HL-60 (cell line): ENCODE measurements around the gene FTCDNL1.

Experiments used
- DNase-seq, 2 experiments: peaks; one replicate each; pipeline ENCODE4 v3.0.0-alpha.2; 2010 to 2020; ENCODE audit warnings: low read depth in 1 of 2, low spot score in 1 of 2
- H3K27ac ChIP-seq: fragments of 250-450 bp; sonication (Bioruptor Pico); replicated peaks from 2 replicates; pipeline ENCODE4 v1.5.1; 2020; ENCODE audit warnings: mild to moderate bottlenecking, moderate library complexity
- H3K27me3 ChIP-seq: fragments of 250-450 bp; sonication (Bioruptor Pico); 2 replicates; pipeline ENCODE4 v1.5.1; 2021; ENCODE audit warnings: mild to moderate bottlenecking, moderate library complexity; ENCODE audit not compliant: insufficient read depth, poor library complexity, severe bottlenecking
- H3K4me3 ChIP-seq: replicated peaks from 2 replicates; pipeline ENCODE4 v1.5.1; 2011; ENCODE audit warnings: mild to moderate bottlenecking, control low read depth, low read length; ENCODE audit not compliant: insufficient read depth
- GABPA ChIP-seq: IDR thresholded peaks from 2 replicates; pipeline ENCODE4 v1.6.1; 2012; ENCODE audit warnings: low read depth
- POLR2AphosphoS5 ChIP-seq: IDR thresholded peaks from 2 replicates; pipeline ENCODE4 v1.6.1; 2012; ENCODE audit warnings: low read depth
- SPI1 ChIP-seq: IDR thresholded peaks from 2 replicates; pipeline ENCODE4 v1.6.1; 2012; ENCODE audit warnings: low read depth, mild to moderate bottlenecking, borderline replicate concordance
- TF ChIP-seq, protein P1 (sequence below): IDR thresholded peaks from 2 replicates; pipeline ENCODE4 v1.6.1; 2012; ENCODE audit warnings: low read depth; ENCODE audit not compliant: insufficient replicate concordance
- TF ChIP-seq, protein P2 (sequence below): IDR thresholded peaks from one replicate; pipeline ENCODE4 v1.5.1; 2011; ENCODE audit warnings: low read length, control low read depth, inconsistent platforms; ENCODE audit not compliant: insufficient read depth

Gene FTCDNL1

DNA sequence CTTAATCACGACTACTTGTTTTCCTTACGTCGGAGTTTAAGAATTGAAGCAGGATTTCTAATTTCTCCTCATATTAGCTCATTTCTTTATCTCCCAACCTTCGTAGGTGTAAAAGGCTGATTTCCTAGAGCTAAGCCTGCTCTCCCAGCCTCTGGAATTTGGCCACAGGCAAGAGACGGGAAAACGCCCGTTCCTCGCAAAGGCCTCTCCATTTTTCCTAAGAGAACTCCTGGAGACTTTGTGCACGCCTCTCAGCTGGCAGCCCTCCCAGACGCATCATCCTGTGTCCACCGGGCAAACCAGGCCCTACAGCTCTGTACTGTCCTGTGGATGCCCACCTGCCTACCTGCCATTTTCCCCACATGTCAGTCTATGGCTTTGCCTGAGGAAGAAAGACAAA, 106.3 kb downstream of the FTCDNL1 start:
- no peak for DNase-seq

DNA sequence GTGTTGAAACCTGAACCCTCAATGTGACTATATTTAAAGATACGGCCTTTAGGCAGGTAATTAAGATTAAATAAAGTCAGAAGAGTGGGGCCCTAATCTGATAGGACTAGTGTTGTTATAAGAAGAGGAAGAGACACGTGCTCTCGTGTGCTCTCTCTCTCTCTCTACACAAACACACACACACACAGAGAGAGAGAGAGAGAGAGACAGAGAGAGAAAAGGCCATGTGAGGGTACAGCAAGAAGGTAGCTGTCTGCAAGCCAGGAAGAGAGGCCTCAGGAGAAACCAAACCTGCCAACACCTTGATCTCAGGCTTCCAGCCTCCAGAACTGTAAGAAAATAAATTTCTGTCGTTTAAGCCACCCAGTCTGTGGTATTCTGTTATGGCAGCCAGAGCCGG, 106.7 kb downstream of the FTCDNL1 start:
- DNase-seq = no peak
- TF ChIP-seq, protein P1, sequence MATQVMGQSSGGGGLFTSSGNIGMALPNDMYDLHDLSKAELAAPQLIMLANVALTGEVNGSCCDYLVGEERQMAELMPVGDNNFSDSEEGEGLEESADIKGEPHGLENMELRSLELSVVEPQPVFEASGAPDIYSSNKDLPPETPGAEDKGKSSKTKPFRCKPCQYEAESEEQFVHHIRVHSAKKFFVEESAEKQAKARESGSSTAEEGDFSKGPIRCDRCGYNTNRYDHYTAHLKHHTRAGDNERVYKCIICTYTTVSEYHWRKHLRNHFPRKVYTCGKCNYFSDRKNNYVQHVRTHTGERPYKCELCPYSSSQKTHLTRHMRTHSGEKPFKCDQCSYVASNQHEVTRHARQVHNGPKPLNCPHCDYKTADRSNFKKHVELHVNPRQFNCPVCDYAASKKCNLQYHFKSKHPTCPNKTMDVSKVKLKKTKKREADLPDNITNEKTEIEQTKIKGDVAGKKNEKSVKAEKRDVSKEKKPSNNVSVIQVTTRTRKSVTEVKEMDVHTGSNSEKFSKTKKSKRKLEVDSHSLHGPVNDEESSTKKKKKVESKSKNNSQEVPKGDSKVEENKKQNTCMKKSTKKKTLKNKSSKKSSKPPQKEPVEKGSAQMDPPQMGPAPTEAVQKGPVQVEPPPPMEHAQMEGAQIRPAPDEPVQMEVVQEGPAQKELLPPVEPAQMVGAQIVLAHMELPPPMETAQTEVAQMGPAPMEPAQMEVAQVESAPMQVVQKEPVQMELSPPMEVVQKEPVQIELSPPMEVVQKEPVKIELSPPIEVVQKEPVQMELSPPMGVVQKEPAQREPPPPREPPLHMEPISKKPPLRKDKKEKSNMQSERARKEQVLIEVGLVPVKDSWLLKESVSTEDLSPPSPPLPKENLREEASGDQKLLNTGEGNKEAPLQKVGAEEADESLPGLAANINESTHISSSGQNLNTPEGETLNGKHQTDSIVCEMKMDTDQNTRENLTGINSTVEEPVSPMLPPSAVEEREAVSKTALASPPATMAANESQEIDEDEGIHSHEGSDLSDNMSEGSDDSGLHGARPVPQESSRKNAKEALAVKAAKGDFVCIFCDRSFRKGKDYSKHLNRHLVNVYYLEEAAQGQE = no peak
- no peak for TF ChIP-seq GABPA
- no peak for TF ChIP-seq POLR2AphosphoS5
- TF ChIP-seq, protein P2, sequence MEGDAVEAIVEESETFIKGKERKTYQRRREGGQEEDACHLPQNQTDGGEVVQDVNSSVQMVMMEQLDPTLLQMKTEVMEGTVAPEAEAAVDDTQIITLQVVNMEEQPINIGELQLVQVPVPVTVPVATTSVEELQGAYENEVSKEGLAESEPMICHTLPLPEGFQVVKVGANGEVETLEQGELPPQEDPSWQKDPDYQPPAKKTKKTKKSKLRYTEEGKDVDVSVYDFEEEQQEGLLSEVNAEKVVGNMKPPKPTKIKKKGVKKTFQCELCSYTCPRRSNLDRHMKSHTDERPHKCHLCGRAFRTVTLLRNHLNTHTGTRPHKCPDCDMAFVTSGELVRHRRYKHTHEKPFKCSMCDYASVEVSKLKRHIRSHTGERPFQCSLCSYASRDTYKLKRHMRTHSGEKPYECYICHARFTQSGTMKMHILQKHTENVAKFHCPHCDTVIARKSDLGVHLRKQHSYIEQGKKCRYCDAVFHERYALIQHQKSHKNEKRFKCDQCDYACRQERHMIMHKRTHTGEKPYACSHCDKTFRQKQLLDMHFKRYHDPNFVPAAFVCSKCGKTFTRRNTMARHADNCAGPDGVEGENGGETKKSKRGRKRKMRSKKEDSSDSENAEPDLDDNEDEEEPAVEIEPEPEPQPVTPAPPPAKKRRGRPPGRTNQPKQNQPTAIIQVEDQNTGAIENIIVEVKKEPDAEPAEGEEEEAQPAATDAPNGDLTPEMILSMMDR = no peak
- no peak for TF ChIP-seq SPI1
- Histone ChIP-seq H3K4me3 (no peak overlapping the region), H3K27me3 (no peaks in the 10 kb centered on the region), H3K27ac (no peak overlapping the region)

More for the DNA sequence above, 106.3 kb downstream of the FTCDNL1 start:
- H3K27ac ChIP-seq = no peak overlapping the region
- no peak for TF ChIP-seq SPI1
- TF ChIP-seq POLR2AphosphoS5 = no peak
- TF ChIP-seq, protein P2 = no peak
- no peak for TF ChIP-seq GABPA
- TF ChIP-seq, protein P1 = no peak
- no peak overlapping the region for H3K4me3 ChIP-seq
- no peaks in the 10 kb centered on the region for H3K27me3 ChIP-seq

DNA sequence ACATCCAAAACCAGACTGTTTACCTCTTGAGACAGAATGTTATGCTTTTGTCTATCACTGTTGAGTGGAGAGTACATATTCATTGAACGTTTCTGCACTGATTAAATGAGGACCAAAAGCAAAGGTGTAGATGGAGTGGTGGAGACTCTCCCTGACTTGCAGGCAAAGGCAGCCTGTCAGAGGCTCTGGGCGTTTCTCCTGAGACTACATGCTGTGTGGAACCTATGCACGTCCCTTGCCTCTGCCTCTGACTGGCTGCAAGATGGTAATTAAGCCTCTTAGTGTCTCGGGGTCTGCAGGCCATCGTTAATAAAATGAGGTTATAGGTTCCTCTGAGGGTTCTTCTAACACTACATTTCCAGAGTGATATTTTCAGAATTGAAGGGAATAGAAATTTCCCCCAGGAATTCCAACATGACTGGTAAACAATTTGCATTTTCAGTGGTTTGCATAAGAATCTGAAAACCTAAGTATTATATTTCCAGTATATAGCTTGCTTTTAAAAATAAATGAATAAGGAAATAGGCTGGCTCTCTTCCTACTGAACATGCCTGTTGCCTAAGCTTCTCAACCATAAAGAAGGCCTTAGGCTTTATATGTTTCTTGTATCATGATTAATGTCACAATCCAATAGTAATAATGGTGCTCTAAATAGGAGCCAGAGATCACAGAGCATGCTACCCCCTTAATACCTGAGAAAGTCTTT, 107.4 kb downstream of the FTCDNL1 start:
- Histone ChIP-seq H3K27me3 (no peaks in the 10 kb centered on the region), H3K27ac (no peak overlapping the region), H3K4me3 (no peak overlapping the region)
- TF ChIP-seq GABPA (no peak), POLR2AphosphoS5 (no peak), SPI1 (no peak)
- TF ChIP-seq, protein P1 = no peak
- TF ChIP-seq, protein P2 = no peak
- no peak for DNase-seq
